Lung (tissue), 12 donors: ENCODE measurements around the gene TM4SF1. TPM values are rescaled to one million over a fixed set of nuclear protein-coding genes. Genes with fewer than 3 reads are reported as not detected.
"Not testable (repeated sequence)": the region's sequence is repeated elsewhere in the genome, so short reads cannot be mapped to it uniquely, and the experiment has no call there.

Experiments
- ATAC-seq: fragments of 200-7000 bp; cut with Tn5 transposase; one replicate; pipeline ENCODE4 v1.9.1; 2020; ENCODE audit warnings: moderate number of reproducible peaks; ENCODE audit not compliant: insufficient read depth, low FRiP score
- DNase-seq, 3 donors: peaks; one replicate each; pipeline ENCODE4 v3.0.0-alpha.2; 2013 to 2017
- H3K27ac ChIP-seq, 2 donors: one replicate each; pipeline ENCODE4 v1.5.1; 2013; ENCODE audit warnings: mild to moderate bottlenecking in 2 of 2, moderate library complexity in 2 of 2, control low read depth in 1 of 2, inconsistent platforms in 1 of 2, low read depth in 1 of 2, low read length in 1 of 2
- H3K27me3 ChIP-seq, 3 donors: one replicate each; pipeline ENCODE4 v1.5.1; 2013; ENCODE audit warnings: low read length in 2 of 3; ENCODE audit not compliant: control insufficient read depth in 3 of 3, insufficient read depth in 3 of 3
- H3K36me3 ChIP-seq, 4 donors: one replicate each; pipeline ENCODE4 v1.5.1; 2013; ENCODE audit warnings: low read length in 4 of 4, mild to moderate bottlenecking in 1 of 4, moderate library complexity in 1 of 4; ENCODE audit not compliant: control insufficient read depth in 4 of 4, insufficient read depth in 4 of 4
- H3K4me1 ChIP-seq, 5 donors: one replicate each; pipeline ENCODE4 v1.5.1; 2013; ENCODE audit warnings: low read length in 5 of 5, mild to moderate bottlenecking in 2 of 5, moderate library complexity in 1 of 5; ENCODE audit not compliant: control insufficient read depth in 5 of 5, insufficient read depth in 5 of 5
- H3K4me3 ChIP-seq: one replicate; pipeline ENCODE4 v1.5.1; 2013; ENCODE audit warnings: mild to moderate bottlenecking, control low read depth, moderate library complexity
- H3K9ac ChIP-seq, 2 donors: one replicate each; pipeline ENCODE4 v1.5.1; 2013; ENCODE audit warnings: low read length in 2 of 2, control low read depth in 1 of 2; ENCODE audit not compliant: insufficient read depth in 1 of 2
- H3K9me3 ChIP-seq, 4 donors: one replicate each; pipeline ENCODE4 v1.5.1; 2013; ENCODE audit warnings: low read length in 3 of 4, mild to moderate bottlenecking in 1 of 4, moderate library complexity in 1 of 4; ENCODE audit not compliant: control insufficient read depth in 4 of 4, insufficient read depth in 3 of 4
- CTCF ChIP-seq: IDR thresholded peaks from 2 replicates; pipeline ENCODE4 v1.5.1; 2012; ENCODE audit warnings: mild to moderate bottlenecking; ENCODE audit errors: control extremely low read depth, extremely low read depth
- WGBS, 2 donors: extraction: QIAGEN DNeasy Blood & Tissue Kit; methylation state at CpG; one replicate each; pipeline ENCODE4 v1.1.7; 2013; 5-methylcytosine and 5-hydroxymethylcytosine counted together
- polyA plus RNA-seq, 2 donors: library from polyadenylated mRNA; stranded (reverse); fragments of 200-250 nt; gene quantifications; one replicate each; pipeline ENCODE4 v1.2.1, GENCODE V29; 2013
- total RNA-seq, 2 donors: library from RNA; depleted of rRNA in 1 of 2; stranded (reverse); fragments of >200 nt in 1 of 2; gene quantifications; one replicate each; pipeline ENCODE4 v1.2.1, GENCODE V29; 2014 to 2021
- donor health status: control.
- donor health status: control.
- donor health status: Bipolar disorder and iron deficiency.
- donor health status: healthy.
- donor health status: DM: yes; HTN: yes; CAD: no.

Gene TM4SF1
- total and polyA plus RNA-seq, 4 donors: 177 to 281 (median 238) TPM

GRCh38 chr3:149381173-149382100 lies 4.0 kb upstream of the TM4SF1 start:
- no peak overlapping the region for H3K27ac ChIP-seq
- 72 to 92% methylated on average over 6 of the region's 6 CpGs for WGBS, 2 donors
- no peak overlapping the region for H3K9ac ChIP-seq
- H3K36me3 ChIP-seq: no peaks in the 10 kb centered on the region
- H3K27me3 ChIP-seq: no peaks in the 10 kb centered on the region
- no peak for TF ChIP-seq CTCF
- no peak for DNase-seq
- no peaks in the 10 kb centered on the region for H3K9me3 ChIP-seq
- H3K4me3 ChIP-seq: no peak overlapping the region
- ATAC-seq: no peak
- H3K4me1 ChIP-seq: peaks cover 4 to 22% (median 12%) of the 10 kb centered on the region in 5 donors

GRCh38 chr3:149380220-149380619 lies 2.8 kb upstream of the TM4SF1 start:
- not testable (repeated sequence) for H3K9me3 ChIP-seq, H3K27ac ChIP-seq, H3K4me3 ChIP-seq, H3K36me3 ChIP-seq, DNase-seq, H3K9ac ChIP-seq, H3K27me3 ChIP-seq, ATAC-seq
- WGBS, 2 donors: 96% methylated on average over 12 of the region's 32 CpGs; no CpG with 5 or more reads in 1 of the 2 donors
- peaks cover 4 to 25% (median 18%) of the 10 kb centered on the region in 5 donors for H3K4me1 ChIP-seq

- Histone ChIP-seq H3K4me1 (peaks cover 4 to 25% (median 18%) of the 10 kb centered on the region in 5 donors), H3K9ac (no peak overlapping the region), H3K36me3 (no peaks in the 10 kb centered on the region), H3K4me3 (no peak overlapping the region), H3K9me3 (peaks cover 0 to 2% (median 0%) of the 10 kb centered on the region in 4 donors), H3K27me3 (no peaks in the 10 kb centered on the region), H3K27ac (peak overlapping the region; percentile 69 to 76)
- TF ChIP-seq CTCF: no peak
- DNase-seq (no peak), ATAC-seq (no peak)
- WGBS, 2 donors: 85 to 89% methylated on average over 9 of the region's 9 CpGs
Observed at GRCh38 chr3:149378478-149379309, 1.2 kb upstream of the TM4SF1 start.
